HepG2 (cell line): ENCODE data around the gene TNP2. TPM values are rescaled to one million over a fixed set of nuclear protein-coding genes. Genes with fewer than 3 reads are reported as not detected.
A peak's percentile ranks its signal among the peaks of the same experiment; 100 is the strongest.

Experiments used
- AKAP8 ChIP-seq: sonication (generic); formaldehyde crosslinking; IDR thresholded peaks from 2 replicates; pipeline ENCODE4 v1.5.1; 2020; ENCODE audit warnings: mild to moderate bottlenecking, missing genetic modification reagents
- BORCS8-MEF2B ChIP-seq: sonication (generic); formaldehyde crosslinking; IDR thresholded peaks from 2 replicates; pipeline ENCODE4 v1.8.0; 2022; ENCODE audit warnings: mild to moderate bottlenecking, missing genetic modification reagents
- CBX1 ChIP-seq: IDR thresholded peaks from one replicate; pipeline ENCODE4 v1.6.1; 2016; ENCODE audit warnings: antibody characterized with exemption, low read depth
- ETV5 ChIP-seq: IDR thresholded peaks from 2 replicates; pipeline ENCODE4 v1.6.1; 2018; ENCODE audit warnings: missing biosample characterization, missing genetic modification reagents, inconsistent platforms, borderline replicate concordance
- HNF4G ChIP-seq, 2 experiments: sonication (generic) in 1 of 2; formaldehyde crosslinking in 1 of 2; IDR thresholded peaks; 2 replicates each; pipeline versions ENCODE4 v1.4.0 to v1.6.1; 2011 to 2020; ENCODE audit warnings: borderline replicate concordance in 2 of 2, low read depth in 2 of 2, mild to moderate bottlenecking in 2 of 2, low read length in 1 of 2, missing genetic modification reagents in 1 of 2, moderate library complexity in 1 of 2
- ISX ChIP-seq: sonication (generic); formaldehyde crosslinking; conservative IDR thresholded peaks from 2 replicates; pipeline ENCODE4 v1.5.0; 2020; ENCODE audit warnings: missing genetic modification reagents
- NCOA2 ChIP-seq: sonication (generic); formaldehyde crosslinking; IDR thresholded peaks from 2 replicates; pipeline ENCODE4 v1.8.0; 2022; ENCODE audit warnings: inconsistent platforms
- NR2F6 ChIP-seq, 2 experiments: IDR thresholded peaks; 2 replicates each; pipeline ENCODE4 v1.6.1; 2016; ENCODE audit warnings: antibody characterized with exemption in 1 of 2, mild to moderate bottlenecking in 1 of 2
- SMC3 ChIP-seq: IDR thresholded peaks from 2 replicates; pipeline ENCODE4 v1.6.1; 2011; ENCODE audit warnings: low read length, improper control_type of control experiment
- ZBTB38 ChIP-seq: sonication (generic); formaldehyde crosslinking; IDR thresholded peaks from 2 replicates; pipeline ENCODE4 v1.5.1; 2020; ENCODE audit warnings: mild to moderate bottlenecking, missing genetic modification reagents
- ZNF232 ChIP-seq: sonication (generic); formaldehyde crosslinking; IDR thresholded peaks from 2 replicates; pipeline ENCODE4 v1.4.0; 2020; ENCODE audit warnings: missing genetic modification reagents, borderline replicate concordance
- ZNF350 ChIP-seq: sonication (generic); formaldehyde crosslinking; IDR thresholded peaks from 2 replicates; pipeline ENCODE4 v1.4.0; 2020; ENCODE audit warnings: mild to moderate bottlenecking, low read depth, missing genetic modification reagents, borderline replicate concordance
- ZNF431 ChIP-seq: sonication (generic); formaldehyde crosslinking; IDR thresholded peaks from 2 replicates; pipeline ENCODE4 v1.9.0; 2022; ENCODE audit warnings: missing genetic modification reagents, low read depth, mild to moderate bottlenecking, borderline replicate concordance
- ZNF546 ChIP-seq: sonication (generic); formaldehyde crosslinking; conservative IDR thresholded peaks from 2 replicates; pipeline ENCODE4 v1.8.1; 2023; ENCODE audit warnings: mild to moderate bottlenecking, missing genetic modification reagents
- ZNF552 ChIP-seq: sonication (generic); formaldehyde crosslinking; IDR thresholded peaks from 2 replicates; pipeline ENCODE4 v1.9.0; 2022; ENCODE audit warnings: missing genetic modification reagents, mild to moderate bottlenecking, borderline replicate concordance
- ZNF567 ChIP-seq: sonication (generic); formaldehyde crosslinking; IDR thresholded peaks from 2 replicates; pipeline ENCODE4 v1.8.1; 2023; ENCODE audit warnings: mild to moderate bottlenecking, missing genetic modification reagents, borderline replicate concordance
- ZNF746 ChIP-seq: sonication (generic); formaldehyde crosslinking; IDR thresholded peaks from 2 replicates; pipeline ENCODE4 v1.8.0; 2022; ENCODE audit warnings: mild to moderate bottlenecking, missing genetic modification reagents
- ZNF883 ChIP-seq: sonication (generic); formaldehyde crosslinking; IDR thresholded peaks from 2 replicates; pipeline ENCODE4 v1.5.1; 2020; ENCODE audit warnings: mild to moderate bottlenecking, missing genetic modification reagents; ENCODE audit errors: not compliant biosample characterization
- ZNF891 ChIP-seq: sonication (generic); formaldehyde crosslinking; IDR thresholded peaks from 2 replicates; pipeline ENCODE4 v1.5.0; 2020; ENCODE audit warnings: mild to moderate bottlenecking, missing genetic modification reagents
- polyA plus RNA-seq, 8 experiments: library from polyadenylated mRNA; depleted of rRNA in 3 of 8; stranded (reverse) in 7 of 8; unstranded in 1 of 8; fragments of >200 nt; fragmentation: Illumina TruSeq in 4 of 8; extraction: Trizol in 4 of 8; gene quantifications; 2 replicates each; pipeline versions ENCODE4 v1.2.1 to v1.2.3, GENCODE V29; 2011 to 2016; ENCODE audit warnings: low read depth in 4 of 8, missing spikeins in 1 of 8, mixed read lengths in 1 of 8; ENCODE audit not compliant: insufficient read depth in 1 of 8
- total RNA-seq, 5 experiments: library from RNA; depleted of rRNA; stranded (reverse); fragments of >200 nt; fragmentation: Illumina TruSeq; extraction: Trizol; gene quantifications; 2 replicates each; pipeline ENCODE4 v1.2.3, GENCODE V29; 2016; ENCODE audit warnings: low read depth in 1 of 5
- TF ChIP-seq, protein P1 (sequence below): sonication (generic); formaldehyde crosslinking; IDR thresholded peaks from 2 replicates; pipeline ENCODE4 v1.5.0; 2020; ENCODE audit warnings: missing genetic modification reagents
- TF ChIP-seq, protein P2 (sequence below): sonication (generic); formaldehyde crosslinking; IDR thresholded peaks from 2 replicates; pipeline ENCODE4 v1.4.0; 2020; ENCODE audit warnings: mild to moderate bottlenecking, missing genetic modification reagents, borderline replicate concordance
- TF ChIP-seq, protein P3 (sequence below): sonication (generic); formaldehyde crosslinking; IDR thresholded peaks from 2 replicates; pipeline ENCODE4 v1.9.0; 2021; ENCODE audit warnings: missing genetic modification reagents, borderline replicate concordance
- TF ChIP-seq, protein P4 (sequence below): sonication (generic); formaldehyde crosslinking; IDR thresholded peaks from 2 replicates; pipeline ENCODE4 v1.8.1; 2023; ENCODE audit warnings: mild to moderate bottlenecking, missing genetic modification reagents

Gene TNP2
- total and polyA plus RNA-seq, 2 of the 13 experiments (the other 11 are each of a cell fraction or from before 2014, with no cell fraction given) = not detected

DNA sequence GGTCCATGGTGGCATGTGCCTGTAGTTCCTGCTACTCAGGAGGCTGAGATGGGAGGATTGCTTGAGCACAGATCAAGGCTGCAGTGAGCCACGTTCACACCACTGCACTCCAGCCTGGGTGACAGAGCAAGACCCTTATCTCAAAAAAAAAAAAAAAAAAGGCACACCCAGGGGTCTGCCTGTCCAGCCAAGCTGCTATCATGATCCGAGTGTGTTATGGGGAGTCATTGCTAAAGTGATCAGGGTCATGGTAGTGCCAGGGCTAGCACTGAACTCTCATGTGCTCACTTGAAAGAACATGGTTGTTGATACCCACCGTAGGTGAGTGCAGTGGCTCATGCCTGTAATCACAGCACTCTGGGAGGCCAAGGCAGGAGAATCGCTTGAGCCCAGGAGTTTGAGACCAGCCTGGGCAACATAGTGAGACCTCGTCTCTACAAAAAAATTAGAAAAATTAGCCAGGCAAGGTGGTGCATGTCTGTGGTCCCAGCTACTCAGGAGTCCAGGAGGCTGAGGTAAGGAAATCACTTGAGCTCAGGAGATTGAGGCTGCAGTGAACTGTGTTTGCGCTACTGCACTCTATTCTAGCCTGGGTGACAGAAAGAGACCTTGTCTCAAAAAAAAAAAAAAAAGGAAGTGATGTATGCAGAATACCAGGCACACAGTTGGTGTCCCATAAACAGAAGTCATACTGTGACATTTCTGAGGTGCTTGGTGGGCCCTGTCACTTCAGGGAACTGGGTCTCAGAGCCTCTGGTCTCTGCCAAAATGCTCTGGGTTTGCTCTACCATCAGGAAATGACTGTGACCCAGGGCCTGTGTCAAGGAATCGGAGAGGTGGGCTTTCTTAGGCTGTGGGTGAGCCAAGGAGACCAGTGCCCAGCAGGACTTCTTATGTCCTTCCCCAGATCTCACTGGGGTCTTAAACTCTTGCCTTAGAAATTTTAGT lies 9.8 kb upstream of the TNP2 start (continued):
- TF ChIP-seq, protein P1, sequence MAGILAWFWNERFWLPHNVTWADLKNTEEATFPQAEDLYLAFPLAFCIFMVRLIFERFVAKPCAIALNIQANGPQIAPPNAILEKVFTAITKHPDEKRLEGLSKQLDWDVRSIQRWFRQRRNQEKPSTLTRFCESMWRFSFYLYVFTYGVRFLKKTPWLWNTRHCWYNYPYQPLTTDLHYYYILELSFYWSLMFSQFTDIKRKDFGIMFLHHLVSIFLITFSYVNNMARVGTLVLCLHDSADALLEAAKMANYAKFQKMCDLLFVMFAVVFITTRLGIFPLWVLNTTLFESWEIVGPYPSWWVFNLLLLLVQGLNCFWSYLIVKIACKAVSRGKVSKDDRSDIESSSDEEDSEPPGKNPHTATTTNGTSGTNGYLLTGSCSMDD (CRISPR knock-in tag) = no peak
- TF ChIP-seq ZNF546 (CRISPR knock-in tag) = peak; percentile 83; the same call in 1 of the 2 replicates
- no peak for TF ChIP-seq NR2F6 (IDR thresholded peaks at IDR 0.05)
- TF ChIP-seq NR2F6 (CRISPR knock-in tag; IDR thresholded peaks at IDR 0.05) = peak; percentile 29; the same call in 1 of the 2 replicates
- peak; percentile 42; the same call in 1 of the 2 replicates for TF ChIP-seq ZNF891
- no peak for TF ChIP-seq ISX
- TF ChIP-seq CBX1 = no peak
- TF ChIP-seq, protein P2, sequence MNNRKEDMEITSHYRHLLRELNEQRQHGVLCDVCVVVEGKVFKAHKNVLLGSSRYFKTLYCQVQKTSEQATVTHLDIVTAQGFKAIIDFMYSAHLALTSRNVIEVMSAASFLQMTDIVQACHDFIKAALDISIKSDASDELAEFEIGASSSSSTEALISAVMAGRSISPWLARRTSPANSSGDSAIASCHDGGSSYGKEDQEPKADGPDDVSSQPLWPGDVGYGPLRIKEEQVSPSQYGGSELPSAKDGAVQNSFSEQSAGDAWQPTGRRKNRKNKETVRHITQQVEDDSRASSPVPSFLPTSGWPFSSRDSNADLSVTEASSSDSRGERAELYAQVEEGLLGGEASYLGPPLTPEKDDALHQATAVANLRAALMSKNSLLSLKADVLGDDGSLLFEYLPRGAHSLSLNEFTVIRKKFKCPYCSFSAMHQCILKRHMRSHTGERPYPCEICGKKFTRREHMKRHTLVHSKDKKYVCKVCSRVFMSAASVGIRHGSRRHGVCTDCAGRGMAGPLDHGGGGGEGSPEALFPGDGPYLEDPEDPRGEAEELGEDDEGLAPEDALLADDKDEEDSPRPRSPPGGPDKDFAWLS (CRISPR knock-in tag) = no peak; the same call in 1 of the 2 replicates
- TF ChIP-seq, protein P3, sequence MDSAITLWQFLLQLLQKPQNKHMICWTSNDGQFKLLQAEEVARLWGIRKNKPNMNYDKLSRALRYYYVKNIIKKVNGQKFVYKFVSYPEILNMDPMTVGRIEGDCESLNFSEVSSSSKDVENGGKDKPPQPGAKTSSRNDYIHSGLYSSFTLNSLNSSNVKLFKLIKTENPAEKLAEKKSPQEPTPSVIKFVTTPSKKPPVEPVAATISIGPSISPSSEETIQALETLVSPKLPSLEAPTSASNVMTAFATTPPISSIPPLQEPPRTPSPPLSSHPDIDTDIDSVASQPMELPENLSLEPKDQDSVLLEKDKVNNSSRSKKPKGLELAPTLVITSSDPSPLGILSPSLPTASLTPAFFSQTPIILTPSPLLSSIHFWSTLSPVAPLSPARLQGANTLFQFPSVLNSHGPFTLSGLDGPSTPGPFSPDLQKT = no peak
- peak; percentile 86 for TF ChIP-seq BORCS8-MEF2B (CRISPR knock-in tag)
- 0 out of 2 replicates have a peak, but pooled peaks have one; percentile 70 for TF ChIP-seq ZNF552 (CRISPR knock-in tag)
- TF ChIP-seq ZNF232 = peak; percentile 87; the same call in 1 of the 2 replicates
- TF ChIP-seq HNF4G (IDR thresholded peaks at IDR 0.05; ENCODE audit: borderline replicate concordance, low read depth, low read length) = no peak
- TF ChIP-seq HNF4G (CRISPR knock-in tag; IDR thresholded peaks at IDR 0.05; ENCODE audit: borderline replicate concordance, low read depth) = no peak; the same call in 1 of the 2 replicates
- peak; percentile 96 for TF ChIP-seq ZBTB38 (CRISPR knock-in tag)
- 0 out of 2 replicates have a peak, but pooled peaks have one; percentile 9 for TF ChIP-seq AKAP8 (CRISPR knock-in tag)
- peak; percentile 67 for TF ChIP-seq ZNF883 (CRISPR knock-in tag)
- TF ChIP-seq SMC3 = no peak; the same call in 1 of the 2 replicates
- peak; percentile 1; the same call in 1 of the 2 replicates for TF ChIP-seq NCOA2 (CRISPR knock-in tag)
- peak; percentile 55; the same call in 1 of the 2 replicates for TF ChIP-seq ZNF350 (CRISPR knock-in tag)
- TF ChIP-seq ETV5 (CRISPR knock-in tag) = no peak
- TF ChIP-seq ZNF567 = no peak; the same call in 1 of the 2 replicates
- peak; percentile 45; the same call in 1 of the 2 replicates for TF ChIP-seq ZNF746 (CRISPR knock-in tag)
- peak; percentile 34; the same call in 1 of the 2 replicates for TF ChIP-seq ZNF431
- TF ChIP-seq, protein P4, sequence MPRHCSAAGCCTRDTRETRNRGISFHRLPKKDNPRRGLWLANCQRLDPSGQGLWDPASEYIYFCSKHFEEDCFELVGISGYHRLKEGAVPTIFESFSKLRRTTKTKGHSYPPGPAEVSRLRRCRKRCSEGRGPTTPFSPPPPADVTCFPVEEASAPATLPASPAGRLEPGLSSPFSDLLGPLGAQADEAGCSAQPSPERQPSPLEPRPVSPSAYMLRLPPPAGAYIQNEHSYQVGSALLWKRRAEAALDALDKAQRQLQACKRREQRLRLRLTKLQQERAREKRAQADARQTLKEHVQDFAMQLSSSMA = no peak
